WTC11 (cell line): ENCODE data around the gene RREB1. TPM values are rescaled to one million over a fixed set of nuclear protein-coding genes. Genes with fewer than 3 reads are reported as not detected.

Source experiments
- ATAC-seq: fragments of 200-7000 bp; cut with Tn5 transposase; 2 replicates; pipeline ENCODE4 v1.10.0; 2021; ENCODE audit warnings: mild to moderate bottlenecking, moderate library complexity
- CTCF ChIA-PET: fragments of 300-600 bp; sonication (Branson Sonifier 250); formaldehyde crosslinking; loops from one replicate; lab custom pipeline; 2021; ENCODE audit warnings: antibody characterized with exemption; lab: Charles Lee
- POLR2A ChIA-PET: fragments of 350-600 bp; sonication (Branson Sonifier 250); formaldehyde crosslinking; loops from one replicate; lab custom pipeline; 2021; ENCODE audit warnings: antibody characterized with exemption; lab: Charles Lee
- DNase-seq: peaks from one replicate; pipeline ENCODE4 v3.0.0; 2021; ENCODE audit warnings: low spot score
- H3K27ac Mint-ChIP-seq: 2 replicates; pipeline ENCODE4 v1.8.0; 2021; ENCODE audit warnings: mixed read lengths
- H3K27me3 Mint-ChIP-seq: 2 replicates; pipeline ENCODE4 v1.8.0; 2021; ENCODE audit warnings: low read depth, mild to moderate bottlenecking, moderate library complexity, mixed read lengths
- H3K36me3 Mint-ChIP-seq: 2 replicates; pipeline ENCODE4 v1.8.0; 2021; ENCODE audit warnings: mixed read lengths
- H3K4me1 Mint-ChIP-seq: 2 replicates; pipeline ENCODE4 v1.8.0; 2022; ENCODE audit warnings: mixed read lengths
- H3K4me3 Mint-ChIP-seq: 2 replicates; pipeline ENCODE4 v1.8.0; 2021; ENCODE audit warnings: mild to moderate bottlenecking, moderate library complexity, mixed read lengths
- H3K9me3 Mint-ChIP-seq: 2 replicates; pipeline ENCODE4 v1.8.0; 2021; ENCODE audit warnings: mixed read lengths
- AR ChIP-seq: fragments of 250-450 bp; sonication (Bioruptor Pico); IDR thresholded peaks from 2 replicates; pipeline ENCODE4 v1.9.0; 2021; ENCODE audit warnings: mild to moderate bottlenecking
- ARID4B ChIP-seq: sonication (generic); formaldehyde crosslinking; IDR thresholded peaks from 2 replicates; pipeline ENCODE4 v1.8.0; 2023; ENCODE audit warnings: missing genetic modification reagents, mild to moderate bottlenecking, borderline replicate concordance
- CTCF ChIP-seq: fragments of 200-600 bp; IDR thresholded peaks from 2 replicates; pipeline ENCODE4 v1.8.0; 2022; ENCODE audit warnings: antibody characterized with exemption
- ESRRA ChIP-seq: sonication (generic); formaldehyde crosslinking; IDR thresholded peaks from 2 replicates; pipeline ENCODE4 v1.8.1; 2022; ENCODE audit warnings: mild to moderate bottlenecking, missing genetic modification reagents, borderline replicate concordance
- GABPB1 ChIP-seq: sonication (generic); formaldehyde crosslinking; IDR thresholded peaks from 2 replicates; pipeline ENCODE4 v1.8.1; 2023; ENCODE audit warnings: mild to moderate bottlenecking, missing genetic modification reagents
- IRF2 ChIP-seq: sonication (generic); formaldehyde crosslinking; IDR thresholded peaks from 2 replicates; pipeline ENCODE4 v1.8.0; 2022; ENCODE audit warnings: low read depth, missing genetic modification reagents, borderline replicate concordance
- KAT7 ChIP-seq: sonication (generic); formaldehyde crosslinking; IDR thresholded peaks from 2 replicates; pipeline ENCODE4 v1.8.1; 2023; ENCODE audit warnings: missing genetic modification reagents, mild to moderate bottlenecking, borderline replicate concordance
- MYBL2 ChIP-seq: sonication (generic); formaldehyde crosslinking; IDR thresholded peaks from 2 replicates; pipeline ENCODE4 v1.8.1; 2023; ENCODE audit warnings: mild to moderate bottlenecking, moderate library complexity, missing genetic modification reagents
- NR3C1 ChIP-seq: sonication (generic); formaldehyde crosslinking; conservative IDR thresholded peaks from 2 replicates; pipeline ENCODE4 v1.8.1; 2023; ENCODE audit warnings: low read depth, mild to moderate bottlenecking, missing genetic modification reagents
- RELA ChIP-seq: sonication (generic); formaldehyde crosslinking; IDR thresholded peaks from 2 replicates; pipeline ENCODE4 v1.8.1; 2022; ENCODE audit warnings: missing genetic modification reagents, mild to moderate bottlenecking, borderline replicate concordance
- TCF7 ChIP-seq: sonication (generic); formaldehyde crosslinking; IDR thresholded peaks from 2 replicates; pipeline ENCODE4 v1.8.0; 2022; ENCODE audit warnings: mild to moderate bottlenecking, low read depth, missing genetic modification reagents, moderate library complexity
- ZNF416 ChIP-seq: fragments of 250-450 bp; sonication (Bioruptor Pico); IDR thresholded peaks from 2 replicates; pipeline ENCODE4 v1.9.0; 2021; ENCODE audit warnings: mild to moderate bottlenecking, inconsistent platforms
- ZSCAN18 ChIP-seq: fragments of 250-450 bp; sonication (Bioruptor Pico); IDR thresholded peaks from 2 replicates; pipeline ENCODE4 v2.1.2; 2022; ENCODE audit warnings: mild to moderate bottlenecking, moderate library complexity
- total RNA-seq: library from RNA; stranded (reverse); gene quantifications from 3 replicates; pipeline ENCODE4 v1.2.3, GENCODE V29; 2021

The RREB1 gene
- total RNA-seq, 1 experiment from 2014 or later: 38.5 TPM

- H3K36me3 Mint-ChIP-seq: peaks cover 5% of the 10 kb centered on the region
- ChIA-PET POLR2A (no interaction called here), CTCF (interaction anchor here (0.6 to 3.1 kb wide), 11 partner anchors 11 to 516 kb away, joined by 3 to 9 read pairs (median 3); no protein-coding TSS in a partner anchor)
- DNase-seq (no peak), ATAC-seq (no peak)
- H3K4me3 Mint-ChIP-seq: no peak overlapping the region
- peaks cover 40% of the 10 kb centered on the region for H3K4me1 Mint-ChIP-seq
- no peaks in the 10 kb centered on the region for H3K9me3 Mint-ChIP-seq
- no peak for TF ChIP-seq ESRRA (CRISPR knock-in tag)
- no peak for TF ChIP-seq TCF7 (CRISPR knock-in tag)
- H3K27me3 Mint-ChIP-seq: no peaks in the 10 kb centered on the region
- H3K27ac Mint-ChIP-seq: no peak overlapping the region
Observed at GRCh38 chr6:7239590-7239948, 131.8 kb downstream of the RREB1 start.

GRCh38 chr6:7240351-7240750 is 132.6 kb downstream of the RREB1 start:
- ChIA-PET CTCF (no interaction called here), POLR2A (no interaction called here)
- Mint-ChIP-seq H3K36me3 (peaks cover 3% of the 10 kb centered on the region), H3K4me1 (peaks cover 40% of the 10 kb centered on the region), H3K9me3 (no peaks in the 10 kb centered on the region), H3K27me3 (no peaks in the 10 kb centered on the region), H3K27ac (peak overlapping the region; percentile 89), H3K4me3 (no peak overlapping the region)
- no peak for ATAC-seq
- DNase-seq: no peak
- no peak for TF ChIP-seq ZNF416 (CRISPR knock-in tag)
- TF ChIP-seq GABPB1: no peak
- no peak for TF ChIP-seq KAT7 (CRISPR knock-in tag)
- TF ChIP-seq ARID4B (CRISPR knock-in tag): no peak
- no peak for TF ChIP-seq RELA
- no peak for TF ChIP-seq ZSCAN18 (CRISPR knock-in tag)
- no peak for TF ChIP-seq NR3C1 (CRISPR knock-in tag)
- no peak for TF ChIP-seq CTCF
- TF ChIP-seq AR: no peak

- no peaks in the 10 kb centered on the region for H3K9me3 Mint-ChIP-seq
- peaks cover 3% of the 10 kb centered on the region for H3K36me3 Mint-ChIP-seq
- CTCF ChIA-PET: interaction anchor here (1.0 kb wide), 1 partner anchor 154 kb away, joined by 3 read pairs; no protein-coding TSS in a partner anchor
- H3K4me1 Mint-ChIP-seq: peaks cover 40% of the 10 kb centered on the region
- peak overlapping the region; percentile 75 for H3K27ac Mint-ChIP-seq
- TF ChIP-seq MYBL2 (no peak), KAT7 (CRISPR knock-in tag) (no peak), CTCF (no peak), IRF2 (no peak)
- TF ChIP-seq, all 79 proteins: peak for 0
- Mint-ChIP-seq H3K27me3 (no peaks in the 10 kb centered on the region), H3K4me3 (no peak overlapping the region)
- POLR2A ChIA-PET: interaction anchor here (0.6 kb wide), 1 partner anchor 12 kb away, joined by 5 read pairs; no protein-coding TSS in a partner anchor
- ATAC-seq (no peak), DNase-seq (no peak)
Observed at GRCh38 chr6:7241160-7241559, 133.4 kb downstream of the RREB1 start.
